ENCODE data around the gene CCDC195.

The CCDC195 gene

GRCh38 chr2:224722770-224723169 is 6.6 kb upstream of the CCDC195 start:
- no peak for DNase-seq
- TF ChIP-seq GATA1 (IDR thresholded peaks at IDR 0.05; ENCODE audit: low read depth, low read length) = no peak
- no peak for TF ChIP-seq POLR2A (IDR thresholded peaks at IDR 0.05; ENCODE audit: low read length)

DNA sequence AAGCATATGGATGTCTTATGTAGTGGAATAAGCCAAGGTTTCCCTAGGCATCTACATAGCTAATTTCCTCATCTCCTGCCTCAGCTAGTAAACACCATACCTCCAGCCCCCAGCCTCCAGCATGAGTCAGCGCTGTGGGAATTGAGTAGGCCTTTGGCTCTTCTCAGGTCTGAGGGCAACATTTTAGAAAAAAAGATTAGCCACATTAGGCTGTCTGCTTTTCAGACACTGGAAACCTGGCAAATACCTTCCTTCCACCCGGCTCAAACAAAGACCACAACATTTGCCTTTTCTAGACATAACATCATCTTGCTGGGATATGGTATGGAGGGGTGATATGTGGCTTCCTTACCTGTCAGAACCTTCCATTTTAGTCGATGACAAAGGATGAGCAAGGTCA is 6.1 kb upstream of the CCDC195 start:
- DNase-seq = no peak

DNA sequence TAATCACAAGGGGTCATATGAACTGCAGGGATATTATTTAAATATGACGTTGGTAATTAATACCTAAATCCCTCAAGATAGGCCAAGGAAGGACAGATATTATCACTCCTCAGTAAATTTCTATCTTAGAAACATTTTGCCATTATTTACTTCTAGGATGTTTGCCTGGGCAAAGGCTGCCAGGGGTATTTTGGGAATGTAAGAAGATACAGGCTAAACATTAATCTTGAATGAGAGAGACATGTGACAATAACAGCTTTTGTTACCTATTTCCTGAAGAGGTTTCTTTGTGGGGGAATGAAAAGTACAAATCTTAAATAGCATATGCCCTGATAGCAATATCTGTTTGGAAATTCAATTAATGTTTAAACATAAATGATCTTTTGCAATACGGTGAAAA is 756 bp upstream of the CCDC195 start:
- DNase-seq = no peak
- TF ChIP-seq GATA1 (IDR thresholded peaks at IDR 0.05; ENCODE audit: low read depth, low read length) (no peak), POLR2A (IDR thresholded peaks at IDR 0.05; ENCODE audit: low read length) (no peak)

More for the DNA sequence above, 6.1 kb upstream of the CCDC195 start:
- TF ChIP-seq POLR2A (IDR thresholded peaks at IDR 0.05; ENCODE audit: low read length) (no peak), GATA1 (IDR thresholded peaks at IDR 0.05; ENCODE audit: low read depth, low read length) (no peak)

DNA sequence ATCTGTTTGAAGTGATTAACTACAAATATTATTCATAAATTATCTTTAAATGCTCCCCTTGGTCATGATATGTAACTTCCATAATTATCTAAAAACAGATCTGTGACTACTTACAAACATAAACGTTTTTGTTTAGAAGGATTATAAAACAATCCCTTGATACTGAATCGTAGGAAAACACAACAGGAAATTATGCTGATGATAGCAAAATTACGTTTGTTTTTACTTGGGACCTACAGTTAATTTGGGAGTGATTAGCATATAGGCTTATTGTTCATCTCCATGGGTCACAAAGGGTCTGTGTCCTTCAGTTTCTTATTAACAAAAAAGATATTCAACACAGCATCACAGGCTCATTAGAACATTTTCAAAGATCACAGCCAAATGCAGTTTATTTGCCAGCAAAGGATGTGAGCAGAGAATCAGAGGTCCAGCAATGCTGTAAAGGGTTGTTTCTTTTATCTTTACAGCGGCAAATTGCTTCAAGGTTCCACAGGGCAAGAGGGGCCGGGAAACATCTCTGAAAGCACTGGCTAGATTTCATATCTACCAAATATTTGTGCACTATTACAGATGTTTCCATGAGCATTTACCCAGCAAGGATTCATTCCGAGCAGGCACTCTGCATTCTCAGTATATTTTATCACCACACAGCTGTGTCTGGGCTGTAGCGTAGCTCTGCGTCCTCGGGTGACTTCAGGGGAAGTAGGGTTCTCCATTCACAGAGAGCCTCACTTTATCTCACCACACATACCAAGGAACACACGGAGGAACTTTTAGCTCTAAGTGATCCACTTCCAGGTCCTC is 4.1 kb downstream of the CCDC195 start:
- TF ChIP-seq GATA1 (IDR thresholded peaks at IDR 0.05; ENCODE audit: low read depth, low read length) = no peak
- TF ChIP-seq POLR2A (IDR thresholded peaks at IDR 0.05; ENCODE audit: low read length) = no peak
- DNase-seq = no peak

DNA sequence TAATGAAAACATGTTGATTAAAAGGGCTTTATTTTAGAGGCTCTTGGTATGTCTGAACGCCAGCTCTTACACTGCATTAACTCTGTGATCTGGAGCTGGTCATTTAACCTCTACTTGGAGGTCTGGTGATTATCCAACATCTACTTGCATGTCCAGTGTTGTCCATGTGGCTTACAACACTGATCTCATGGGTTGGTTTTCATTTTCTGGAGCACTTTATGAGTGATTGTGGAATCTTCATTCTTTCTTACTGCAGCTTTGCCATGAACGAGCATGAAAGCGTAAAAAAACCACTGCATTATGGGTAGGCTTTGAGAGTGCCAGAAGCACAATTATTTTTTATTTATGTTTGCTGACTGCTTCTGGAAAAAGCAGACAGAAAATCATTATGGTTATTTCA is 4.8 kb downstream of the CCDC195 start:
- TF ChIP-seq GATA1 (IDR thresholded peaks at IDR 0.05; ENCODE audit: low read depth, low read length) (no peak), POLR2A (IDR thresholded peaks at IDR 0.05; ENCODE audit: low read length) (no peak)
- DNase-seq = no peak

GRCh38 chr2:224709301-224709700 is 6.9 kb downstream of the CCDC195 start:
- no peak for TF ChIP-seq GATA1 (IDR thresholded peaks at IDR 0.05; ENCODE audit: low read depth, low read length)
- no peak for TF ChIP-seq POLR2A (IDR thresholded peaks at IDR 0.05; ENCODE audit: low read length)
- no peak for DNase-seq

DNA sequence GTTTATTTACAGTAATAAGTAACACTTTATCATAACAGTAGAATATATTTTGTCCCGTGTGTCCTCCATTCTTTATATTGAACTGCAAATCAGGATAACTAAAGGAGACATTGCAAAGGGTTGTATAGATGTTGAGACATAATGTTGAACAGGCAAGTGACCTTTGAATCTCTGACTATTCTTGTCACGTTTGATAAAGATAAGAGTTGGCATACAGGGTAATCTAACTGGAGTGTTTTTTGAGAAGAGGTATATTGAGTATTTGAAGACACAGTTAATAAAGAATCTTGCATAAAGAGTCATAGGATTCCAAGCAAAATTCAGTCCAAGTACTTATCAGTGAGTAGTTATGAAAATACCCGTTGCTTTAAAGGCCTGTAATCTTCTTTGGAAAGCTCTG is 21.7 kb downstream of the CCDC195 start:
- DNase-seq = no peak
- no peak for TF ChIP-seq POLR2A (IDR thresholded peaks at IDR 0.05; ENCODE audit: low read length)
- TF ChIP-seq GATA1 (IDR thresholded peaks at IDR 0.05; ENCODE audit: low read depth, low read length) = no peak

GRCh38 chr2:224691563-224691962 is 24.6 kb downstream of the CCDC195 start:
- TF ChIP-seq POLR2A (IDR thresholded peaks at IDR 0.05; ENCODE audit: low read length) (no peak), GATA1 (IDR thresholded peaks at IDR 0.05; ENCODE audit: low read depth, low read length) (no peak)
- no peak for DNase-seq

DNA sequence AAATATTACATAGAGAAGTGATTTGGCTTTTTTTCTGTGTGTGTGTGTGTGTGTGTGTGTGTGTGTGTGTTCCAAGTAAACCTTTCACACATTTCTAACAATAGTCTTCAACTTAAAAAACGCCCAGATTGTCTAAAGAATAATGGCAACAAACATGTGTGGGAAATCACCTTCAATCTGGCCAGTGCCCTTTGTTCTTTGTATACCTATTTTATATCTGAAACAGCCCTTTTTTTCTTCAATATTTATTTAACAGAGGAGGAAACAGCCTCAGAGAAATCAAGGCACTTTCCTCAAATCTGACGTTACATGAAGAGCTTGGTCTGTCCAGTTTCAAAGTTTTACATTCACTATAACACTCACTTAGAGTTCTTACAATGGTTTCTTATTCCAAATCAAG is 25.3 kb downstream of the CCDC195 start:
- TF ChIP-seq POLR2A (IDR thresholded peaks at IDR 0.05; ENCODE audit: low read length) (no peak), GATA1 (IDR thresholded peaks at IDR 0.05; ENCODE audit: low read depth, low read length) (no peak)
- no peak for DNase-seq

- TF ChIP-seq GATA1 (IDR thresholded peaks at IDR 0.05; ENCODE audit: low read depth, low read length) (no peak), POLR2A (IDR thresholded peaks at IDR 0.05; ENCODE audit: low read length) (no peak)
- no peak for DNase-seq
These were observed 26.6 kb downstream of the CCDC195 start for GRCh38 chr2:224689539-224689938.

- no peak for DNase-seq
- TF ChIP-seq GATA1 (IDR thresholded peaks at IDR 0.05; ENCODE audit: low read depth, low read length) (no peak), POLR2A (IDR thresholded peaks at IDR 0.05; ENCODE audit: low read length) (no peak)
These were observed 27.2 kb downstream of the CCDC195 start for GRCh38 chr2:224688997-224689396.

- TF ChIP-seq GATA1 (IDR thresholded peaks at IDR 0.05; ENCODE audit: low read depth, low read length) (no peak), POLR2A (IDR thresholded peaks at IDR 0.05; ENCODE audit: low read length) (no peak)
- DNase-seq = no peak
These were observed 29.0 kb downstream of the CCDC195 start for GRCh38 chr2:224687156-224687555.

DNA sequence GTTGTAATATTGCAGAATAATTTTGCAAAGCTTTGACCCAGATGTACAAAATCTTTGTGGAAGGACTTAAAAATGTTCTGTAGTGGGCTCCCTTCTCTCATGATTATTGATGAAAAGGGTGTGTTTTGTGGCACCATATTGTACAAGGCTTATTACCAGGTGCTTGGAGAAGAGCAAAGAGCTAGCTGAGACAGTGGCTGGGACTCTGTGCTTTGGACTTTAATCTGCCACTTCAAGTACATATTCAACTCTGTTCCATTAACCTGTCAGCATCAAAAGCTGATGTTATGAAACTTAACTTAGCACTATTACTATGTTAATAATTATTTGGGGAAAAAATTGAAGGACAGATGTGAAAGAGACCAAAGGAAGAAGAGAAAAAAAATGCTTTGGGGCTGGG is 31.0 kb downstream of the CCDC195 start:
- no peak for TF ChIP-seq POLR2A (IDR thresholded peaks at IDR 0.05; ENCODE audit: low read length)
- no peak for TF ChIP-seq GATA1 (IDR thresholded peaks at IDR 0.05; ENCODE audit: low read depth, low read length)
- no peak for DNase-seq

- TF ChIP-seq GATA1 (IDR thresholded peaks at IDR 0.05; ENCODE audit: low read depth, low read length) (no peak), POLR2A (IDR thresholded peaks at IDR 0.05; ENCODE audit: low read length) (no peak)
These were observed 34.0 kb downstream of the CCDC195 start for GRCh38 chr2:224682134-224682533.

GRCh38 chr2:224671731-224672130 is 44.4 kb downstream of the CCDC195 start:
- no peak for DNase-seq
- TF ChIP-seq GATA1 (IDR thresholded peaks at IDR 0.05; ENCODE audit: low read depth, low read length) = no peak
- TF ChIP-seq POLR2A (IDR thresholded peaks at IDR 0.05; ENCODE audit: low read length) = no peak

More at GRCh38 chr2:224682134-224682533, 34.0 kb downstream of the CCDC195 start:
- DNase-seq = no peak

Data from erythroblast (primary cell).